Thyroid gland (tissue), 4 donors: ENCODE results near the gene A2ML1.

Source experiments
- POLR2A ChIP-seq, 2 donors: fragments of 450-650 bp; IDR thresholded peaks; one replicate each; pipeline ENCODE4 v1.6.1; 2017; ENCODE audit warnings: antibody characterized with exemption in 2 of 2, mild to moderate bottlenecking in 2 of 2, moderate library complexity in 1 of 2
- TF ChIP-seq, protein P1 (sequence below), 6 experiments: fragments of 200-600 bp in 3 of 6; fragments of 450-650 bp in 3 of 6; sonication (generic) in 3 of 6; IDR thresholded peaks; one replicate each; pipeline ENCODE4 v1.5.1; 2016 to 2019; ENCODE audit warnings: antibody characterized with exemption in 6 of 6, mild to moderate bottlenecking in 2 of 6, inconsistent platforms in 1 of 6, moderate library complexity in 1 of 6

DNA sequence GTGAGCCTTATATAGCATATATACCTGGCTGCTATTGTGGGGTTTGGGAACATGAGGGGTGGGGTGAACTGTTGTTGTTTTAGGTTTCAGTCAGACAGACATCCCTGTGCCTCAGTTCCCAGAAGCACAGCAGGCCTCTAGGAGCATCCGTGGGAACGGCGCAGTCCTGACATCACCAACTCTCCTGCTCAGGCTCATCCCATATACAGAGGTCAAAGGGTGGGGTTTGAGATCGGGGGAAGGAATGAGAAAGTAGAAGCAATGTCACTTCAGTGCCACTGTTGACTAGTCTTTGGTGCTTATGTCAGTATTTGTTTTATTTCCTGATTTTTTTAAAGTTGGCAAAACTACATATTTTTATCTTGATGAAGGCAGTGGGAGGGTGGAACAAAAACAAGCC, 43.1 kb upstream of the A2ML1 start:
- TF ChIP-seq, protein P1, sequence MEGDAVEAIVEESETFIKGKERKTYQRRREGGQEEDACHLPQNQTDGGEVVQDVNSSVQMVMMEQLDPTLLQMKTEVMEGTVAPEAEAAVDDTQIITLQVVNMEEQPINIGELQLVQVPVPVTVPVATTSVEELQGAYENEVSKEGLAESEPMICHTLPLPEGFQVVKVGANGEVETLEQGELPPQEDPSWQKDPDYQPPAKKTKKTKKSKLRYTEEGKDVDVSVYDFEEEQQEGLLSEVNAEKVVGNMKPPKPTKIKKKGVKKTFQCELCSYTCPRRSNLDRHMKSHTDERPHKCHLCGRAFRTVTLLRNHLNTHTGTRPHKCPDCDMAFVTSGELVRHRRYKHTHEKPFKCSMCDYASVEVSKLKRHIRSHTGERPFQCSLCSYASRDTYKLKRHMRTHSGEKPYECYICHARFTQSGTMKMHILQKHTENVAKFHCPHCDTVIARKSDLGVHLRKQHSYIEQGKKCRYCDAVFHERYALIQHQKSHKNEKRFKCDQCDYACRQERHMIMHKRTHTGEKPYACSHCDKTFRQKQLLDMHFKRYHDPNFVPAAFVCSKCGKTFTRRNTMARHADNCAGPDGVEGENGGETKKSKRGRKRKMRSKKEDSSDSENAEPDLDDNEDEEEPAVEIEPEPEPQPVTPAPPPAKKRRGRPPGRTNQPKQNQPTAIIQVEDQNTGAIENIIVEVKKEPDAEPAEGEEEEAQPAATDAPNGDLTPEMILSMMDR (IDR thresholded peaks at IDR 0.05) = no peak
- TF ChIP-seq POLR2A (IDR thresholded peaks at IDR 0.05) = no peak
